ENCODE measurements around the gene BMF. TPM values are rescaled to one million over a fixed set of nuclear protein-coding genes. Genes with fewer than 3 reads are reported as not detected.

BMF gene
- total RNA-seq, 1 experiment from 2014 or later = 13.2 TPM

DNA sequence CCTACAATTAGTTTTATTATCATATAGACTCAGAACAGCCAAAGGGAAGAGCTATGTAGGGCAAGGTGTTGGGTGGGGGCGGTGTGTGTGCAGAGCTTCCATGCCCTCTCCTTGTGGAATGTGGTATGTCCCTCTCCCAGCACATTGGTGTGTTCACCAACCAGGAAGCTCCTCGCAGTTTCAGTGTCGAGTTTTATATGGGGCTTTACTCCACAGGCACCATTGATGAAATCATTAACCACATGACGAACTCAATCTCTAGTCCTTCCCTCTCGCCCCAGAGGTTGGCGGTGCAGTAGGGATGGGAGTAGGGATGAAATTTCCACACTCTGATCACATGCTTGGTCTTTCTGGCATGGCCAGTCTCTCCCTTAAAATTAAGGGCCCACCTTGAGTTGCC, 56.1 kb downstream of the BMF start:
- H4K20me1 ChIP-seq (ENCODE audit: control insufficient read depth, insufficient read depth, insufficient read length) = no peaks in the 10 kb centered on the region
- no peak overlapping the region for H2BK20ac ChIP-seq (ENCODE audit: low read depth, low read length, poor library complexity, severe bottlenecking)
- TF ChIP-seq, protein P1, sequence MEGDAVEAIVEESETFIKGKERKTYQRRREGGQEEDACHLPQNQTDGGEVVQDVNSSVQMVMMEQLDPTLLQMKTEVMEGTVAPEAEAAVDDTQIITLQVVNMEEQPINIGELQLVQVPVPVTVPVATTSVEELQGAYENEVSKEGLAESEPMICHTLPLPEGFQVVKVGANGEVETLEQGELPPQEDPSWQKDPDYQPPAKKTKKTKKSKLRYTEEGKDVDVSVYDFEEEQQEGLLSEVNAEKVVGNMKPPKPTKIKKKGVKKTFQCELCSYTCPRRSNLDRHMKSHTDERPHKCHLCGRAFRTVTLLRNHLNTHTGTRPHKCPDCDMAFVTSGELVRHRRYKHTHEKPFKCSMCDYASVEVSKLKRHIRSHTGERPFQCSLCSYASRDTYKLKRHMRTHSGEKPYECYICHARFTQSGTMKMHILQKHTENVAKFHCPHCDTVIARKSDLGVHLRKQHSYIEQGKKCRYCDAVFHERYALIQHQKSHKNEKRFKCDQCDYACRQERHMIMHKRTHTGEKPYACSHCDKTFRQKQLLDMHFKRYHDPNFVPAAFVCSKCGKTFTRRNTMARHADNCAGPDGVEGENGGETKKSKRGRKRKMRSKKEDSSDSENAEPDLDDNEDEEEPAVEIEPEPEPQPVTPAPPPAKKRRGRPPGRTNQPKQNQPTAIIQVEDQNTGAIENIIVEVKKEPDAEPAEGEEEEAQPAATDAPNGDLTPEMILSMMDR (conservative IDR thresholded peaks at IDR 0.05) = no peak
- H4K91ac ChIP-seq (ENCODE audit: insufficient read length, low read depth, low read length) = no peak overlapping the region
- no peak overlapping the region for H2BK12ac ChIP-seq (ENCODE audit: insufficient read length, low read depth, low read length)
- H3K18ac ChIP-seq (ENCODE audit: insufficient read length, low read depth, low read length) = no peak overlapping the region
- H3K9ac ChIP-seq (ENCODE audit: extremely low read depth, insufficient read length, low read length) = no peak overlapping the region
- H3K23ac ChIP-seq (ENCODE audit: insufficient read length, low read depth, low read length) = no peak overlapping the region
- no peaks in the 10 kb centered on the region for H3K79me1 ChIP-seq (ENCODE audit: insufficient read depth, low read depth, low read length, poor library complexity, severe bottlenecking)
- no peak overlapping the region for H3K56ac ChIP-seq (ENCODE audit: insufficient read length, low read depth, low read length)
- H3K27ac ChIP-seq (ENCODE audit: insufficient read length, low read depth, low read length) = no peak overlapping the region
- no peak overlapping the region for H3K4me3 Mint-ChIP-seq
- H2AFZ ChIP-seq (ENCODE audit: low read length) = no peak overlapping the region
- H3K27ac Mint-ChIP-seq = no peak overlapping the region
- no peaks in the 10 kb centered on the region for H3K27me3 ChIP-seq (ENCODE audit: insufficient read depth, low read length)
- no peak overlapping the region for H2BK5ac ChIP-seq (ENCODE audit: insufficient read length, low read length)
- no peaks in the 10 kb centered on the region for H3K9me3 ChIP-seq (ENCODE audit: control insufficient read depth, low read depth, low read length)
- no peak overlapping the region for H3T11ph ChIP-seq (ENCODE audit: low read length)
- no peak for DNase-seq
- H2BK15ac ChIP-seq (ENCODE audit: low read depth, low read length) = no peak overlapping the region
- peaks cover 2% of the 10 kb centered on the region; the same call in 1 of the 2 replicates for H3K4me1 ChIP-seq (ENCODE audit: insufficient read depth, low read length)
- peaks cover 3% of the 10 kb centered on the region; the same call in 1 of the 2 replicates for H3K27me3 Mint-ChIP-seq (ENCODE audit: low read depth)
- H3K36me3 Mint-ChIP-seq (ENCODE audit: insufficient read depth in 1 of 3, low read depth in 3 of 3) = no peaks in the 10 kb centered on the region; a peak in 2 of 7 replicates
- no peaks in the 10 kb centered on the region; a peak in 1 of 5 replicates for H3K9me3 Mint-ChIP-seq
- H3K79me2 ChIP-seq (ENCODE audit: insufficient read depth, low read length) = no peaks in the 10 kb centered on the region
- H2AK5ac ChIP-seq (ENCODE audit: insufficient read length, low read length) = no peak overlapping the region
- H4K5ac ChIP-seq (ENCODE audit: insufficient read length, low read depth, low read length) = no peak overlapping the region
- WGBS (ENCODE audit: extremely low coverage, insufficient read length, low lambda C conversion rate) = no CpG with 5 or more reads among the region's 6 CpGs
- no peak overlapping the region for H2BK120ac ChIP-seq (ENCODE audit: low read depth, low read length, poor library complexity, severe bottlenecking)
- peaks cover 44 to 50% of the 10 kb centered on the region in 2 experiments for H3K4me1 Mint-ChIP-seq
- peaks cover 3% of the 10 kb centered on the region for H3K23me2 ChIP-seq (ENCODE audit: insufficient read length, low read depth, low read length, poor library complexity, severe bottlenecking)
- no peak overlapping the region for H4K8ac ChIP-seq (replicated peaks; ENCODE audit: insufficient read length, low read depth, low read length)
- H3K4me2 ChIP-seq (ENCODE audit: insufficient read depth, insufficient read length, low read length) = no peak overlapping the region
- H3K4ac ChIP-seq (ENCODE audit: low read depth, low read length) = no peak overlapping the region
- no peak overlapping the region for H3K14ac ChIP-seq (ENCODE audit: insufficient read depth, low read length)

Measured in H9 (cell line).